ENCODE data around the gene MCCC2. TPM values are rescaled to one million over a fixed set of nuclear protein-coding genes. Genes with fewer than 3 reads are reported as not detected.

MCCC2 gene
- total and polyA plus RNA-seq, 10 donors, result 15.3 to 48.8 (median 31.6) TPM

DNA sequence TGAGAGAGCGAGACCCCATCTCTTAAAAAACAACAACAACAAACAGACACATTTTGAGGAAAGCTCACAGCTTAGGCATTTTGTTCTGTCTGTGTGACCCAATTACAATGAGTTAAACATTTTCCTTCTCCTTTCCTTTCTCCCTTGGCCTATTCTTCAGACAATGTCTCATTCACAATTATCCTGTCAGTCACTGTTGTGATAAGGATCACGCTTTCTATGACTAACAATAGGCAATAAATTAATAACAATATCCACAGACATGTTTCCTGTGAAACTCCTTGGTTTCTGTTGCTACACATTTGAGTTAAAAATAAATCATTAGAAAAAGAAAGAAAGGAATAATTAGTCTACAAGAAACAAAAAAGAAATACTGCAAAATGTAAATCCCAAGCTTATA lies 112.1 kb downstream of the MCCC2 start:
- H3K36me3 ChIP-seq, result no peaks in the 10 kb centered on the region
- H3K27me3 ChIP-seq (replicated peaks in 1 of 7), result peaks cover 0 to 18% (median 0%) of the 10 kb centered on the region in 7 donors
- TF ChIP-seq POLR2AphosphoS5 (IDR thresholded peaks at IDR 0.05), result no peak
- TF ChIP-seq POLR2A (IDR thresholded peaks at IDR 0.05), result no peak
- TF ChIP-seq, protein P1, sequence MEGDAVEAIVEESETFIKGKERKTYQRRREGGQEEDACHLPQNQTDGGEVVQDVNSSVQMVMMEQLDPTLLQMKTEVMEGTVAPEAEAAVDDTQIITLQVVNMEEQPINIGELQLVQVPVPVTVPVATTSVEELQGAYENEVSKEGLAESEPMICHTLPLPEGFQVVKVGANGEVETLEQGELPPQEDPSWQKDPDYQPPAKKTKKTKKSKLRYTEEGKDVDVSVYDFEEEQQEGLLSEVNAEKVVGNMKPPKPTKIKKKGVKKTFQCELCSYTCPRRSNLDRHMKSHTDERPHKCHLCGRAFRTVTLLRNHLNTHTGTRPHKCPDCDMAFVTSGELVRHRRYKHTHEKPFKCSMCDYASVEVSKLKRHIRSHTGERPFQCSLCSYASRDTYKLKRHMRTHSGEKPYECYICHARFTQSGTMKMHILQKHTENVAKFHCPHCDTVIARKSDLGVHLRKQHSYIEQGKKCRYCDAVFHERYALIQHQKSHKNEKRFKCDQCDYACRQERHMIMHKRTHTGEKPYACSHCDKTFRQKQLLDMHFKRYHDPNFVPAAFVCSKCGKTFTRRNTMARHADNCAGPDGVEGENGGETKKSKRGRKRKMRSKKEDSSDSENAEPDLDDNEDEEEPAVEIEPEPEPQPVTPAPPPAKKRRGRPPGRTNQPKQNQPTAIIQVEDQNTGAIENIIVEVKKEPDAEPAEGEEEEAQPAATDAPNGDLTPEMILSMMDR (IDR thresholded peaks at IDR 0.05 in 8 of 11, conservative IDR thresholded peaks at IDR 0.05 in 3 of 11), result no peak
- H3K4me3 ChIP-seq, result no peak overlapping the region
- peaks cover 0 to 7% (median 0%) of the 10 kb centered on the region in 6 donors for H3K4me1 ChIP-seq
- no peak for DNase-seq
- H3K27ac ChIP-seq, result no peak overlapping the region
- no peaks in the 10 kb centered on the region for H3K9me3 ChIP-seq
- 59 to 77% (median 72%) methylated on average over 2 of the region's 2 CpGs for WGBS, 5 donors
- intact Hi-C loops (cut with DNase I; ENCODE audit: low total_unique reads), result no loop called here

DNA sequence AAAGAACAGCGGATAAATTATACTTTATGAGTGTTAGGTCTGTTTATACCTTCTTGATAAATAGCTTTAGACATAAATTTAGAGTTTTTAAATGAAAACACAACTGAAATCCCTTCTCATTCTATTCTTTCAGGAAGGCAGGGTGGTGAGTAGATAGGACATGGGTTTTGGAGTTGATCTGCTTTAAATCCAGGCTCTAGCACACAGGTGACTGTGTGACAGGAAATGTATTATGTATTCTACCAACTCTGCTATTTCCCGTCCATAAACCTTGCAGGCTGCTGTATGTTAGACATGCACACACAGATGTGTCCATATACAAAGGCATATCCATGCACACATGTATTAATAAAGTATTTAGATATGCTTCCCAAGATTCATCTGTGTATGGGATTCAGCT lies 112.6 kb downstream of the MCCC2 start:
- no peak for TF ChIP-seq POLR2AphosphoS5 (IDR thresholded peaks at IDR 0.05)

DNA sequence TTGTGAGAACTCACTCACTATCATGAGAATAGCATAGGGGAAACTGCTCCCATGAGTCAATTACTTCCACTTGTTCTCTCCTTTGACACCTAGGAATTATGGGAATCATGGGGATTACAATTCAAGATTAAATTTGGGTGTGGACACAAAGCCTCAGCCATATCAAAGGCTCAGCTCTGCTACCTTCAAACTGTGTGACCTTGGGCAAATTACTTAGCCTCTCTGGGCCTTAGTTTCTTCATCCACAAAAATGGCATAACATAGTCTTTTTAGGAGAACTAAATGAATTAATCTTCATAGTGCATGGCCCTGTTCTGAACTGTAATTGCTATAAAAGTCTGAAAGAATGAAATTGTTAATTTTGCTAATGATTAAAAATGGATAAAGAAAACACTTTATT lies 113.7 kb downstream of the MCCC2 start:
- peaks cover 0 to 11% (median 0%) of the 10 kb centered on the region in 7 donors for H3K27me3 ChIP-seq (replicated peaks in 1 of 7)
- TF ChIP-seq POLR2AphosphoS5 (IDR thresholded peaks at IDR 0.05) (no peak), POLR2A (IDR thresholded peaks at IDR 0.05) (no peak)
- TF ChIP-seq, protein P1 (IDR thresholded peaks at IDR 0.05 in 8 of 11, conservative IDR thresholded peaks at IDR 0.05 in 3 of 11), result no peak
- H3K4me1 ChIP-seq, result peaks cover 0 to 7% (median 0%) of the 10 kb centered on the region in 6 donors
- H3K9me3 ChIP-seq, result no peaks in the 10 kb centered on the region
- H3K36me3 ChIP-seq, result no peaks in the 10 kb centered on the region
- no peak overlapping the region for H3K4me3 ChIP-seq
- no peak overlapping the region for H3K27ac ChIP-seq
- DNase-seq, result no peak
- intact Hi-C loops (cut with DNase I; ENCODE audit: low total_unique reads), result no loop called here

More for the DNA sequence above, 112.6 kb downstream of the MCCC2 start:
- intact Hi-C loops (cut with DNase I; ENCODE audit: low total_unique reads), result no loop called here
- WGBS, 5 donors, result 66 to 79% (median 73%) methylated on average over 2 of the region's 2 CpGs
- Histone ChIP-seq H3K4me1 (peaks cover 0 to 7% (median 0%) of the 10 kb centered on the region in 6 donors), H3K36me3 (no peaks in the 10 kb centered on the region), H3K27ac (no peak overlapping the region), H3K27me3 (replicated peaks in 1 of 7) (peaks cover 0 to 18% (median 0%) of the 10 kb centered on the region in 7 donors), H3K9me3 (no peaks in the 10 kb centered on the region), H3K4me3 (no peak overlapping the region)
- no peak for DNase-seq

DNA sequence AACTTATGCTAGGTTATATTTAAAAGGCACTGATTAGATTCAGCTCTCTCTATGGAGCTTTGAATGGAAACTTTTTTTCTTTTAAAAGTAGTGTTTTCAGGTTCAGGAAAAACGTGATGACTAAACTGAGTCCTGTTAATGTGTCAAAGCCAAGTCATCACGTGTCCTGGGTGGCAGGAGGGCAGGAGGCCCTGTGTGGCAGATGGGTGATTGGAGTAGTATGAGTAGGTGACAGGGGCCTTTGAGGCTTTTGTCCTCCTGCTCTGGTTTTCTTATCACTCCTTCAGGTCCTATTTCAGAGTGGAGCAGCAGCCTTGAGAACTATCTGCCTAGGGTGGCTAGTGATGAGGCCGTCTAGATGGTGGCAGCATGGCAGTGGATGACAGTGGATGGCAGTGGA lies 114.3 kb downstream of the MCCC2 start:
- DNase-seq, result no peak
- intact Hi-C loops (cut with DNase I; ENCODE audit: low total_unique reads), result no loop called here
- TF ChIP-seq, protein P1 (IDR thresholded peaks at IDR 0.05 in 8 of 11, conservative IDR thresholded peaks at IDR 0.05 in 3 of 11), result no peak
- TF ChIP-seq POLR2A (IDR thresholded peaks at IDR 0.05) (no peak), POLR2AphosphoS5 (IDR thresholded peaks at IDR 0.05) (no peak)
- H3K4me1 ChIP-seq, result peaks cover 0 to 7% (median 0%) of the 10 kb centered on the region in 6 donors
- H3K36me3 ChIP-seq, result no peaks in the 10 kb centered on the region
- H3K27me3 ChIP-seq (replicated peaks in 1 of 7), result peaks cover 0 to 17% (median 0%) of the 10 kb centered on the region in 7 donors
- H3K4me3 ChIP-seq, result no peak overlapping the region
- H3K27ac ChIP-seq, result no peak overlapping the region
- H3K9me3 ChIP-seq, result no peaks in the 10 kb centered on the region
- WGBS, 5 donors, result 56 to 81% (median 66%) methylated on average over 3 of the region's 3 CpGs

- DNase-seq, result no peak
- H3K27me3 ChIP-seq (replicated peaks in 1 of 7), result peaks cover 0 to 28% (median 0%) of the 10 kb centered on the region in 7 donors
- intact Hi-C loops (cut with DNase I; ENCODE audit: low total_unique reads), result no loop called here
- TF ChIP-seq POLR2A (IDR thresholded peaks at IDR 0.05), result no peak
- TF ChIP-seq, protein P1 (IDR thresholded peaks at IDR 0.05 in 8 of 11, conservative IDR thresholded peaks at IDR 0.05 in 3 of 11), result no peak
- TF ChIP-seq POLR2AphosphoS5 (IDR thresholded peaks at IDR 0.05), result no peak
- no peaks in the 10 kb centered on the region for H3K4me1 ChIP-seq
- H3K27ac ChIP-seq, result no peak overlapping the region
- no peaks in the 10 kb centered on the region for H3K36me3 ChIP-seq
- no peaks in the 10 kb centered on the region for H3K9me3 ChIP-seq
- WGBS, 5 donors, result 29 to 56% (median 41%) methylated on average over 4 of the region's 4 CpGs
- no peak overlapping the region for H3K4me3 ChIP-seq
These were observed 116.8 kb downstream of the MCCC2 start for GRCh38 chr5:71703941-71704340.

Measured in spleen (tissue), 11 donors.